Stimulated activated CD4-positive, alpha-beta T cell treated with anti-CD3 and anti-CD28 coated beads, Interleukin-1b, Interleukin-23, amount 100 ng/mL, for 24 hours (primary cell): ENCODE measurements around the gene MRPS34.

Experiments
- DNase-seq, 4 experiments: peaks; one replicate each; pipeline ENCODE4 v3.0.0-alpha.2; 2020; ENCODE audit warnings: low read depth in 4 of 4, low spot score in 1 of 4

MRPS34 gene

GRCh38 chr16:1731603-1732002 is 41.3 kb downstream of the MRPS34 start:
- no peak for DNase-seq

GRCh38 chr16:1731073-1731472 is 41.9 kb downstream of the MRPS34 start:
- DNase-seq, result no peak

- DNase-seq, result no peak
Measured at GRCh38 chr16:1729445-1729844, 43.5 kb downstream of the MRPS34 start.

GRCh38 chr16:1729026-1729425 is 43.9 kb downstream of the MRPS34 start:
- no peak for DNase-seq

- DNase-seq, result no peak
Measured at GRCh38 chr16:1727651-1728624, 45.0 kb downstream of the MRPS34 start.

GRCh38 chr16:1726661-1727502 is 46.1 kb downstream of the MRPS34 start:
- DNase-seq, result no peak

- DNase-seq, result no peak
Measured at GRCh38 chr16:1724491-1724890, 48.4 kb downstream of the MRPS34 start.

GRCh38 chr16:1723450-1724147 is 49.3 kb downstream of the MRPS34 start:
- peak in 1 of 4 experiments; percentile 30 for DNase-seq
